A673 (cell line): Measurements from ENCODE around the gene PXDN. TPM values are rescaled to one million over a fixed set of nuclear protein-coding genes. Genes with fewer than 3 reads are reported as not detected.

Experiments
- BruUV-seq: library from RNA; stranded (reverse); fragments of 400-500 nt; replicated peaks from 2 replicates; lab custom pipeline; 2021; lab: Mats Ljungman, UMichigan
- CTCF ChIA-PET: fragments of 300-600 bp; sonication (Branson Sonifier 250); formaldehyde crosslinking; loops from one replicate; lab custom pipeline; 2022; ENCODE audit warnings: antibody characterized with exemption; lab: Charles Lee
- POLR2A ChIA-PET: fragments of 300-600 bp; sonication (Branson Sonifier 250); formaldehyde crosslinking; loops from one replicate; lab custom pipeline; 2022; ENCODE audit warnings: antibody characterized with exemption; ENCODE audit not compliant: low non-redundant PET; lab: Charles Lee
- DNase-seq: peaks from one replicate; pipeline ENCODE4 v3.0.0-alpha.2; 2015; ENCODE audit warnings: low spot score
- H3K27ac ChIP-seq: fragments of 200-600 bp; sonication (generic); 2 replicates; pipeline ENCODE4 v1.5.1; 2016; ENCODE audit warnings: mixed run types, low read depth, mild to moderate bottlenecking, mixed read lengths, antibody characterized with exemption, low read length; ENCODE audit not compliant: poor library complexity, severe bottlenecking
- H3K27me3 ChIP-seq: fragments of 200-600 bp; sonication (generic); replicated peaks from 2 replicates; pipeline ENCODE4 v1.6.1; 2017; ENCODE audit warnings: mixed run types, low read depth, mild to moderate bottlenecking, mixed read lengths, antibody characterized with exemption, low read length; ENCODE audit not compliant: insufficient read depth, poor library complexity
- H3K36me3 ChIP-seq: fragments of 200-600 bp; sonication (generic); 2 replicates; pipeline ENCODE4 v1.6.1; 2016; ENCODE audit warnings: mixed run types, mild to moderate bottlenecking, mixed read lengths, antibody characterized with exemption, low read length; ENCODE audit not compliant: insufficient read depth, poor library complexity, severe bottlenecking
- H3K4me1 ChIP-seq: fragments of 200-600 bp; sonication (generic); 2 replicates; pipeline ENCODE4 v1.6.1; 2017; ENCODE audit warnings: mixed run types, mild to moderate bottlenecking, mixed read lengths, antibody characterized with exemption, low read length; ENCODE audit not compliant: insufficient read depth, poor library complexity, severe bottlenecking
- H3K4me3 ChIP-seq: fragments of 200-600 bp; sonication (generic); 2 replicates; pipeline ENCODE4 v1.5.1; 2016; ENCODE audit warnings: low read depth, mixed run types, mild to moderate bottlenecking, mixed read lengths, low read length; ENCODE audit not compliant: poor library complexity, severe bottlenecking
- H3K9me3 ChIP-seq: fragments of 200-600 bp; sonication (generic); 2 replicates; pipeline ENCODE4 v1.6.1; 2016; ENCODE audit warnings: mixed run types, low read depth, mild to moderate bottlenecking, mixed read lengths, antibody characterized with exemption, low read length; ENCODE audit not compliant: poor library complexity, severe bottlenecking
- CTCF ChIP-seq: fragments of 300-800, 200-600 bp; sonication (generic); conservative IDR thresholded peaks from 2 replicates; pipeline ENCODE4 v1.5.1; 2017; ENCODE audit warnings: low read depth, mild to moderate bottlenecking, antibody characterized with exemption, low read length, moderate library complexity, mixed read lengths
- EZH2 ChIP-seq: fragments of 200-600 bp; sonication (generic); IDR thresholded peaks from 2 replicates; pipeline ENCODE4 v1.6.1; 2017; ENCODE audit warnings: borderline replicate concordance, low read depth, mild to moderate bottlenecking, mixed read lengths, antibody characterized with exemption, low read length; ENCODE audit not compliant: poor library complexity, severe bottlenecking
- intact Hi-C: fragments of 100-400 bp; cut with micrococcal nuclease; formaldehyde crosslinking; loops from one replicate; pipeline ENCODE4 v1.10.0; 2022; ENCODE audit not compliant: unreplicated experiment
- total RNA-seq: library from RNA; stranded (reverse); gene quantifications from 2 replicates; pipeline ENCODE4 v1.2.3, GENCODE V29; 2021

The PXDN gene
- total RNA-seq, 1 experiment from 2014 or later = 162 TPM

- Histone ChIP-seq H3K4me3 (no peak overlapping the region), H3K36me3 (peaks cover 67% of the 10 kb centered on the region), H3K4me1 (peaks cover 18% of the 10 kb centered on the region), H3K9me3 (no peaks in the 10 kb centered on the region), H3K27me3 (no peaks in the 10 kb centered on the region), H3K27ac (no peak overlapping the region)
- ChIA-PET POLR2A (no interaction called here), CTCF (no interaction called here)
- no peak for DNase-seq
- intact Hi-C loops = no loop called here
- BruUV-seq = no TSS peak
- no peak for TF ChIP-seq CTCF
These were observed 105.0 kb downstream of the PXDN start for GRCh38 chr2:1639086-1639858.

GRCh38 chr2:1638281-1638860 is 105.9 kb downstream of the PXDN start:
- BruUV-seq = no TSS peak
- intact Hi-C loops = no loop called here
- H3K9me3 ChIP-seq = no peaks in the 10 kb centered on the region
- DNase-seq = no peak
- H3K4me3 ChIP-seq = no peak overlapping the region
- H3K27me3 ChIP-seq = no peaks in the 10 kb centered on the region
- CTCF ChIA-PET = no interaction called here
- H3K27ac ChIP-seq = no peak overlapping the region
- peaks cover 69% of the 10 kb centered on the region for H3K36me3 ChIP-seq
- no peak for TF ChIP-seq EZH2
- TF ChIP-seq CTCF = no peak
- POLR2A ChIA-PET = no interaction called here
- H3K4me1 ChIP-seq = peaks cover 18% of the 10 kb centered on the region

GRCh38 chr2:1636791-1637415 is 107.4 kb downstream of the PXDN start:
- no peak overlapping the region for H3K4me3 ChIP-seq
- no peak for DNase-seq
- BruUV-seq = no TSS peak
- H3K36me3 ChIP-seq = peaks cover 77% of the 10 kb centered on the region
- TF ChIP-seq CTCF = no peak
- peaks cover 7% of the 10 kb centered on the region for H3K4me1 ChIP-seq
- intact Hi-C loops = no loop called here
- H3K9me3 ChIP-seq = no peaks in the 10 kb centered on the region
- no peak overlapping the region for H3K27ac ChIP-seq
- POLR2A ChIA-PET = no interaction called here
- no peaks in the 10 kb centered on the region for H3K27me3 ChIP-seq
- CTCF ChIA-PET = no interaction called here
